GM10266 (cell line): ENCODE results near the gene CYBRD1.

Source experiments
- DNase-seq: peaks from one replicate; pipeline ENCODE4 v3.0.0; 2012; ENCODE audit errors: extremely low spot score
- CTCF ChIP-seq: IDR thresholded peaks from 2 replicates; pipeline ENCODE4 v1.5.1; 2012; ENCODE audit warnings: mild to moderate bottlenecking, low read depth; ENCODE audit not compliant: control insufficient read depth, insufficient read depth; ENCODE audit errors: missing control alignments

Gene CYBRD1

DNA sequence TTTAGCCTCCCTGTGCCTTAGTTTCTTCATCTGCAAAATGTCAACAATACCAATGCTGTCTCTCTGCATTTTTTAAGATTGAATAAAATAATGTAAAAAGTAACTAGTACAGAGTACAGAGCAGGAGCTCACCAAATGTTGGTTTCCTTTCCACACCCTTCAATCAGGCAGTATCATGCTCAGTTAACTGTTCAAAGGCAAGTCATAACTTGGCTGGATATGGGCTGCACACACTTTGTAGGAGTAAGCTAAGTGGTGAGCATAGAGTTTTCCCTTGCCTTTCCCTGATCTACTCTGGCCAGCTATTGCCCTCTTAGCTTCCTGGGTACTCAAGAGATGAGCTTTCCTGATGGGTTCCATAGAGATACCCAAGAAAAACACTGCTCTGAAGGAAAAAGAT is 77.9 kb downstream of the CYBRD1 start:
- no peak for DNase-seq
- TF ChIP-seq CTCF: no peak

DNA sequence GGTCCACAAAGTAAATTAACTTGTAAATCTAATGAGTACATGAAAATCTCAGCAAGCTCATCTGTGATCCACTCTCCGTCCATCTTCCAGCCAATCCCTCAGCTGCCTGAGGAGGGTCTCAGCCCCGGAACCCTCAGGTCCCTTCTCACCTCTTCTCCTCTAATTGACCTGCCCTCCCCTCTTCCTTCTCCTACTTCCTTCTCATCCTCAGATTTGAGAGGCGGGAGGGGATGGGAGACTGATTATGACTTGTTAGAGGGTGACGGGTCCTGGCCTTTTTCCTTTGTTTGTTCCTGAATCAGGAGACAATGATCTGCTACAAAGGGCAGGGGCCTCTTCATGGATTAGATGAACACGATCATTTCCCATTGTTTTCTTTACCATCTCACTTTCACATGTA is 80.1 kb downstream of the CYBRD1 start:
- no peak for DNase-seq

More for the DNA sequence above, 80.1 kb downstream of the CYBRD1 start:
- TF ChIP-seq CTCF: no peak
